GM23338 (cell line): Measurements from ENCODE around the gene HTR3B. TPM values are rescaled to one million over a fixed set of nuclear protein-coding genes. Genes with fewer than 3 reads are reported as not detected.

Source experiments
- ATAC-seq: fragments of 200-7000 bp; cut with Tn5 transposase; 3 replicates; pipeline ENCODE4 v1.9.1; 2020
- DNase-seq: peaks from one replicate; pipeline ENCODE4 v3.0.0-alpha.2; 2015; ENCODE audit warnings: low spot score
- H2AFZ ChIP-seq: fragments of 200-600 bp; sonication (generic); 2 replicates; pipeline ENCODE4 v1.8.0; 2016; ENCODE audit warnings: antibody characterized with exemption, mild to moderate bottlenecking, moderate library complexity
- H3F3A ChIP-seq: fragments of 200-600 bp; sonication (generic); replicated peaks from 2 replicates; pipeline ENCODE4 v1.8.0; 2017; ENCODE audit warnings: antibody characterized with exemption, mixed run types, low read depth
- H3K27ac ChIP-seq: fragments of 200-600 bp; sonication (generic); 2 replicates; pipeline ENCODE4 v1.6.1; 2016; ENCODE audit warnings: low read depth
- H3K27me3 ChIP-seq: fragments of 200-600 bp; sonication (generic); 2 replicates; pipeline ENCODE4 v1.8.0; 2016; ENCODE audit warnings: mild to moderate bottlenecking, mixed run types, moderate library complexity; ENCODE audit not compliant: insufficient read depth
- H3K36me3 ChIP-seq: fragments of 200-600 bp; sonication (generic); 2 replicates; pipeline ENCODE4 v1.8.0; 2016; ENCODE audit warnings: mild to moderate bottlenecking; ENCODE audit not compliant: insufficient read depth
- H3K4me1 ChIP-seq: fragments of 200-600 bp; sonication (generic); 2 replicates; pipeline ENCODE4 v1.8.0; 2016; ENCODE audit warnings: mild to moderate bottlenecking, moderate library complexity; ENCODE audit not compliant: insufficient read depth
- H3K4me2 ChIP-seq: fragments of 200-600 bp; sonication (generic); 2 replicates; pipeline ENCODE4 v1.7.1; 2017; ENCODE audit warnings: mixed run types
- H3K4me3 ChIP-seq: fragments of 200-600 bp; sonication (generic); 2 replicates; pipeline ENCODE4 v1.6.1; 2016; ENCODE audit warnings: mixed run types
- H3K79me2 ChIP-seq: fragments of 200-600 bp; sonication (generic); replicated peaks from 2 replicates; pipeline ENCODE4 v1.8.0; 2017; ENCODE audit warnings: mild to moderate bottlenecking; ENCODE audit not compliant: insufficient read depth
- H3K9me2 ChIP-seq: fragments of 200-600 bp; sonication (generic); 2 replicates; pipeline ENCODE4 v1.8.0; 2017; ENCODE audit not compliant: insufficient read depth
- H4K20me1 ChIP-seq: fragments of 200-600 bp; sonication (generic); replicated peaks from 2 replicates; pipeline ENCODE4 v1.8.0; 2017; ENCODE audit warnings: mild to moderate bottlenecking; ENCODE audit not compliant: insufficient read depth
- H3K27ac Mint-ChIP-seq: 2 replicates; pipeline ENCODE4 v1.8.0; 2020; ENCODE audit warnings: inconsistent platforms, mild to moderate bottlenecking, moderate library complexity, mixed read lengths
- H3K27me3 Mint-ChIP-seq: 3 replicates; pipeline ENCODE4 v1.8.0; 2022; ENCODE audit warnings: low read depth, mild to moderate bottlenecking, moderate library complexity, mixed read lengths, inconsistent platforms; ENCODE audit not compliant: insufficient read depth, poor library complexity
- H3K36me3 Mint-ChIP-seq: 3 replicates; pipeline ENCODE4 v1.8.0; 2021; ENCODE audit warnings: low read depth, mild to moderate bottlenecking, inconsistent platforms, moderate library complexity, mixed read lengths
- H3K4me1 Mint-ChIP-seq: 3 replicates; pipeline ENCODE4 v1.8.0; 2020; ENCODE audit warnings: mild to moderate bottlenecking, inconsistent platforms, mixed read lengths
- H3K4me3 Mint-ChIP-seq: 3 replicates; pipeline ENCODE4 v1.8.0; 2021; ENCODE audit warnings: moderate library complexity, mild to moderate bottlenecking, inconsistent platforms, mixed read lengths
- H3K9me3 Mint-ChIP-seq: 3 replicates; pipeline ENCODE4 v1.8.0; 2020; ENCODE audit warnings: moderate library complexity, mild to moderate bottlenecking, inconsistent platforms, mixed read lengths
- CREB1 ChIP-seq: fragments of 250-450 bp; sonication (Bioruptor Pico); IDR thresholded peaks from 2 replicates; pipeline ENCODE4 v1.5.0; 2020; ENCODE audit warnings: low read depth, mild to moderate bottlenecking, moderate library complexity
- EZH2 ChIP-seq: fragments of 200-600 bp; sonication (generic); IDR thresholded peaks from one replicate; pipeline ENCODE4 v1.8.0; 2017; ENCODE audit warnings: antibody characterized with exemption, mild to moderate bottlenecking, low read depth; ENCODE audit not compliant: unreplicated experiment
- EZH2phosphoT487 ChIP-seq: fragments of 200-600 bp; sonication (generic); IDR thresholded peaks from one replicate; pipeline ENCODE4 v1.8.1; 2018; ENCODE audit warnings: antibody characterized with exemption; ENCODE audit not compliant: unreplicated experiment
- JUNB ChIP-seq: IDR thresholded peaks from one replicate; pipeline ENCODE4 v1.6.1; 2016; ENCODE audit warnings: antibody characterized with exemption; ENCODE audit not compliant: unreplicated experiment
- NANOG ChIP-seq: IDR thresholded peaks from 2 replicates; pipeline ENCODE4 v1.6.1; 2016; ENCODE audit warnings: antibody characterized with exemption, borderline replicate concordance
- POLR2AphosphoS5 ChIP-seq: IDR thresholded peaks from 2 replicates; pipeline ENCODE4 v1.6.1; 2016; ENCODE audit warnings: antibody characterized with exemption, low read depth
- STAT1 ChIP-seq: IDR thresholded peaks from one replicate; pipeline ENCODE4 v1.6.1; 2016; ENCODE audit warnings: antibody characterized with exemption; ENCODE audit not compliant: unreplicated experiment
- ZNF114 ChIP-seq: fragments of 250-450 bp; sonication (Bioruptor Pico); IDR thresholded peaks from 2 replicates; pipeline ENCODE4 v1.5.0; 2020; ENCODE audit warnings: mild to moderate bottlenecking, moderate library complexity
- ZNF331 ChIP-seq: fragments of 250-450 bp; sonication (Bioruptor Pico); IDR thresholded peaks from 2 replicates; pipeline ENCODE4 v1.5.0; 2020; ENCODE audit warnings: low read depth, mild to moderate bottlenecking, moderate library complexity
- polyA plus RNA-seq: library from polyadenylated mRNA; unstranded; fragments of >200 nt; fragmentation: Nextera tagmentation; extraction: Ambion mirVana; gene quantifications from 2 replicates; pipeline ENCODE4 v1.2.1, GENCODE V29; 2016
- total RNA-seq: library from RNA; depleted of rRNA; stranded (reverse); fragments of >200 nt; shearing (Covaris generic); gene quantifications from 2 replicates; pipeline ENCODE4 v1.2.3, GENCODE V29; 2014
- TF ChIP-seq, protein P1 (sequence below), 2 experiments: fragments of 200-600 bp in 1 of 2; sonication (generic) in 1 of 2; conservative IDR thresholded peaks; 2 replicates each; pipeline versions ENCODE4 v1.5.1 to v1.6.1; 2016 to 2017; ENCODE audit warnings: antibody characterized with exemption in 2 of 2, low read depth in 2 of 2, mild to moderate bottlenecking in 2 of 2, moderate library complexity in 1 of 2
- TF ChIP-seq, protein P2 (sequence below): IDR thresholded peaks from 2 replicates; pipeline ENCODE4 v1.6.1; 2016; ENCODE audit warnings: antibody characterized with exemption
- TF ChIP-seq, protein P3 (sequence below): fragments of 250-450 bp; sonication (Bioruptor Pico); IDR thresholded peaks from 2 replicates; pipeline ENCODE4 v1.5.0; 2020; ENCODE audit warnings: mild to moderate bottlenecking, moderate library complexity
- TF ChIP-seq, protein P4 (sequence below): IDR thresholded peaks from one replicate; pipeline ENCODE4 v1.6.1; 2018; ENCODE audit warnings: antibody characterized with exemption; ENCODE audit not compliant: unreplicated experiment

HTR3B gene
- total and polyA plus RNA-seq, 2 experiments from 2014 or later = not detected

DNA sequence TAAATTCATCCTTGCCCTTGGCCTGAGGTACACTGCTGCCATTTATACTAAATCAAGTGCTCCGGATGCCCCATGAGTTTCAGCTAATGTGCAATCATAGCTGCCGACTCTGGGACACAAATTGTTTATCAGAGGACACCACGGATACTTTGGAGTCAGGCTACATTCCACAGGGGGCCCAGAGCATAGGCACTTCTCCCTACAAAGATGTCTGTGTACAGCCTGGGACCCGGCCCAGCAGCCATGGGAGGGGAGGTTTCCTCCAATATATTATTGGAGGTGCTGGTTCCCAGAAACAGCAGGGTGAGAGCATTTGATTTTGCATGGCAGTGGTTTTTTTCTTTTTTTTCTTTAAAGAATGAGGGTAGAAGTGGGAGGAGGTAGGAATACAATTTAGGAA lies 31.3 kb downstream of the HTR3B start:
- Mint-ChIP-seq H3K27me3 (peaks cover 4% of the 10 kb centered on the region), H3K9me3 (no peaks in the 10 kb centered on the region), H3K4me1 (peaks cover 21% of the 10 kb centered on the region), H3K36me3 (no peaks in the 10 kb centered on the region), H3K27ac (no peak overlapping the region), H3K4me3 (no peak overlapping the region)
- H3K36me3 ChIP-seq = no peaks in the 10 kb centered on the region
- no peak overlapping the region; the same call in 1 of the 2 replicates for H2AFZ ChIP-seq
- no peak for ATAC-seq
- no peak for TF ChIP-seq EZH2phosphoT487
- TF ChIP-seq POLR2AphosphoS5 = no peak
- TF ChIP-seq, protein P1, sequence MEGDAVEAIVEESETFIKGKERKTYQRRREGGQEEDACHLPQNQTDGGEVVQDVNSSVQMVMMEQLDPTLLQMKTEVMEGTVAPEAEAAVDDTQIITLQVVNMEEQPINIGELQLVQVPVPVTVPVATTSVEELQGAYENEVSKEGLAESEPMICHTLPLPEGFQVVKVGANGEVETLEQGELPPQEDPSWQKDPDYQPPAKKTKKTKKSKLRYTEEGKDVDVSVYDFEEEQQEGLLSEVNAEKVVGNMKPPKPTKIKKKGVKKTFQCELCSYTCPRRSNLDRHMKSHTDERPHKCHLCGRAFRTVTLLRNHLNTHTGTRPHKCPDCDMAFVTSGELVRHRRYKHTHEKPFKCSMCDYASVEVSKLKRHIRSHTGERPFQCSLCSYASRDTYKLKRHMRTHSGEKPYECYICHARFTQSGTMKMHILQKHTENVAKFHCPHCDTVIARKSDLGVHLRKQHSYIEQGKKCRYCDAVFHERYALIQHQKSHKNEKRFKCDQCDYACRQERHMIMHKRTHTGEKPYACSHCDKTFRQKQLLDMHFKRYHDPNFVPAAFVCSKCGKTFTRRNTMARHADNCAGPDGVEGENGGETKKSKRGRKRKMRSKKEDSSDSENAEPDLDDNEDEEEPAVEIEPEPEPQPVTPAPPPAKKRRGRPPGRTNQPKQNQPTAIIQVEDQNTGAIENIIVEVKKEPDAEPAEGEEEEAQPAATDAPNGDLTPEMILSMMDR (conservative IDR thresholded peaks at IDR 0.05; ENCODE audit: low read depth in 2 of 2) = no peak
- TF ChIP-seq, protein P2, sequence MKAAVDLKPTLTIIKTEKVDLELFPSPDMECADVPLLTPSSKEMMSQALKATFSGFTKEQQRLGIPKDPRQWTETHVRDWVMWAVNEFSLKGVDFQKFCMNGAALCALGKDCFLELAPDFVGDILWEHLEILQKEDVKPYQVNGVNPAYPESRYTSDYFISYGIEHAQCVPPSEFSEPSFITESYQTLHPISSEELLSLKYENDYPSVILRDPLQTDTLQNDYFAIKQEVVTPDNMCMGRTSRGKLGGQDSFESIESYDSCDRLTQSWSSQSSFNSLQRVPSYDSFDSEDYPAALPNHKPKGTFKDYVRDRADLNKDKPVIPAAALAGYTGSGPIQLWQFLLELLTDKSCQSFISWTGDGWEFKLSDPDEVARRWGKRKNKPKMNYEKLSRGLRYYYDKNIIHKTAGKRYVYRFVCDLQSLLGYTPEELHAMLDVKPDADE = no peak
- TF ChIP-seq, protein P3, sequence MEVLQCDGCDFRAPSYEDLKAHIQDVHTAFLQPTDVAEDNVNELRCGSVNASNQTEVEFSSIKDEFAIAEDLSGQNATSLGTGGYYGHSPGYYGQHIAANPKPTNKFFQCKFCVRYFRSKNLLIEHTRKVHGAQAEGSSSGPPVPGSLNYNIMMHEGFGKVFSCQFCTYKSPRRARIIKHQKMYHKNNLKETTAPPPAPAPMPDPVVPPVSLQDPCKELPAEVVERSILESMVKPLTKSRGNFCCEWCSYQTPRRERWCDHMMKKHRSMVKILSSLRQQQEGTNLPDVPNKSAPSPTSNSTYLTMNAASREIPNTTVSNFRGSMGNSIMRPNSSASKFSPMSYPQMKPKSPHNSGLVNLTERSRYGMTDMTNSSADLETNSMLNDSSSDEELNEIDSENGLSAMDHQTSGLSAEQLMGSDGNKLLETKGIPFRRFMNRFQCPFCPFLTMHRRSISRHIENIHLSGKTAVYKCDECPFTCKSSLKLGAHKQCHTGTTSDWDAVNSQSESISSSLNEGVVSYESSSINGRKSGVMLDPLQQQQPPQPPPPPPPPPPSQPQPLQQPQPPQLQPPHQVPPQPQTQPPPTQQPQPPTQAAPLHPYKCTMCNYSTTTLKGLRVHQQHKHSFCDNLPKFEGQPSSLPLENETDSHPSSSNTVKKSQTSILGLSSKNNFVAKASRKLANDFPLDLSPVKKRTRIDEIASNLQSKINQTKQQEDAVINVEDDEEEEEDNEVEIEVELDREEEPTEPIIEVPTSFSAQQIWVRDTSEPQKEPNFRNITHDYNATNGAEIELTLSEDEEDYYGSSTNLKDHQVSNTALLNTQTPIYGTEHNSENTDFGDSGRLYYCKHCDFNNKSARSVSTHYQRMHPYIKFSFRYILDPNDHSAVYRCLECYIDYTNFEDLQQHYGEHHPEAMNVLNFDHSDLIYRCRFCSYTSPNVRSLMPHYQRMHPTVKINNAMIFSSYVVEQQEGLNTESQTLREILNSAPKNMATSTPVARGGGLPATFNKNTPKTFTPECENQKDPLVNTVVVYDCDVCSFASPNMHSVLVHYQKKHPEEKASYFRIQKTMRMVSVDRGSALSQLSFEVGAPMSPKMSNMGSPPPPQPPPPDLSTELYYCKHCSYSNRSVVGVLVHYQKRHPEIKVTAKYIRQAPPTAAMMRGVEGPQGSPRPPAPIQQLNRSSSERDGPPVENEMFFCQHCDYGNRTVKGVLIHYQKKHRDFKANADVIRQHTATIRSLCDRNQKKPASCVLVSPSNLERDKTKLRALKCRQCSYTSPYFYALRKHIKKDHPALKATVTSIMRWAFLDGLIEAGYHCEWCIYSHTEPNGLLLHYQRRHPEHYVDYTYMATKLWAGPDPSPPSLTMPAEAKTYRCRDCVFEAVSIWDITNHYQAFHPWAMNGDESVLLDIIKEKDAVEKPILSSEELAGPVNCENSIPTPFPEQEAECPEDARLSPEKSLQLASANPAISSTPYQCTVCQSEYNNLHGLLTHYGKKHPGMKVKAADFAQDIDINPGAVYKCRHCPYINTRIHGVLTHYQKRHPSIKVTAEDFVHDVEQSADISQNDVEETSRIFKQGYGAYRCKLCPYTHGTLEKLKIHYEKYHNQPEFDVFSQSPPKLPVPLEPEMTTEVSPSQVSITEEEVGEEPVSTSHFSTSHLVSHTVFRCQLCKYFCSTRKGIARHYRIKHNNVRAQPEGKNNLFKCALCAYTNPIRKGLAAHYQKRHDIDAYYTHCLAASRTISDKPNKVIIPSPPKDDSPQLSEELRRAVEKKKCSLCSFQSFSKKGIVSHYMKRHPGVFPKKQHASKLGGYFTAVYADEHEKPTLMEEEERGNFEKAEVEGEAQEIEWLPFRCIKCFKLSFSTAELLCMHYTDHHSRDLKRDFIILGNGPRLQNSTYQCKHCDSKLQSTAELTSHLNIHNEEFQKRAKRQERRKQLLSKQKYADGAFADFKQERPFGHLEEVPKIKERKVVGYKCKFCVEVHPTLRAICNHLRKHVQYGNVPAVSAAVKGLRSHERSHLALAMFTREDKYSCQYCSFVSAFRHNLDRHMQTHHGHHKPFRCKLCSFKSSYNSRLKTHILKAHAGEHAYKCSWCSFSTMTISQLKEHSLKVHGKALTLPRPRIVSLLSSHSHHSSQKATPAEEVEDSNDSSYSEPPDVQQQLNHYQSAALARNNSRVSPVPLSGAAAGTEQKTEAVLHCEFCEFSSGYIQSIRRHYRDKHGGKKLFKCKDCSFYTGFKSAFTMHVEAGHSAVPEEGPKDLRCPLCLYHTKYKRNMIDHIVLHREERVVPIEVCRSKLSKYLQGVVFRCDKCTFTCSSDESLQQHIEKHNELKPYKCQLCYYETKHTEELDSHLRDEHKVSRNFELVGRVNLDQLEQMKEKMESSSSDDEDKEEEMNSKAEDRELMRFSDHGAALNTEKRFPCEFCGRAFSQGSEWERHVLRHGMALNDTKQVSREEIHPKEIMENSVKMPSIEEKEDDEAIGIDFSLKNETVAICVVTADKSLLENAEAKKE = no peak
- TF ChIP-seq JUNB = no peak
- no peak for TF ChIP-seq EZH2
- TF ChIP-seq CREB1 (CRISPR knock-in tag) = no peak
- TF ChIP-seq ZNF331 (CRISPR knock-in tag) = no peak
- TF ChIP-seq ZNF114 (CRISPR knock-in tag) = no peak
- no peak for TF ChIP-seq NANOG
- TF ChIP-seq STAT1 = no peak
- TF ChIP-seq, protein P4, sequence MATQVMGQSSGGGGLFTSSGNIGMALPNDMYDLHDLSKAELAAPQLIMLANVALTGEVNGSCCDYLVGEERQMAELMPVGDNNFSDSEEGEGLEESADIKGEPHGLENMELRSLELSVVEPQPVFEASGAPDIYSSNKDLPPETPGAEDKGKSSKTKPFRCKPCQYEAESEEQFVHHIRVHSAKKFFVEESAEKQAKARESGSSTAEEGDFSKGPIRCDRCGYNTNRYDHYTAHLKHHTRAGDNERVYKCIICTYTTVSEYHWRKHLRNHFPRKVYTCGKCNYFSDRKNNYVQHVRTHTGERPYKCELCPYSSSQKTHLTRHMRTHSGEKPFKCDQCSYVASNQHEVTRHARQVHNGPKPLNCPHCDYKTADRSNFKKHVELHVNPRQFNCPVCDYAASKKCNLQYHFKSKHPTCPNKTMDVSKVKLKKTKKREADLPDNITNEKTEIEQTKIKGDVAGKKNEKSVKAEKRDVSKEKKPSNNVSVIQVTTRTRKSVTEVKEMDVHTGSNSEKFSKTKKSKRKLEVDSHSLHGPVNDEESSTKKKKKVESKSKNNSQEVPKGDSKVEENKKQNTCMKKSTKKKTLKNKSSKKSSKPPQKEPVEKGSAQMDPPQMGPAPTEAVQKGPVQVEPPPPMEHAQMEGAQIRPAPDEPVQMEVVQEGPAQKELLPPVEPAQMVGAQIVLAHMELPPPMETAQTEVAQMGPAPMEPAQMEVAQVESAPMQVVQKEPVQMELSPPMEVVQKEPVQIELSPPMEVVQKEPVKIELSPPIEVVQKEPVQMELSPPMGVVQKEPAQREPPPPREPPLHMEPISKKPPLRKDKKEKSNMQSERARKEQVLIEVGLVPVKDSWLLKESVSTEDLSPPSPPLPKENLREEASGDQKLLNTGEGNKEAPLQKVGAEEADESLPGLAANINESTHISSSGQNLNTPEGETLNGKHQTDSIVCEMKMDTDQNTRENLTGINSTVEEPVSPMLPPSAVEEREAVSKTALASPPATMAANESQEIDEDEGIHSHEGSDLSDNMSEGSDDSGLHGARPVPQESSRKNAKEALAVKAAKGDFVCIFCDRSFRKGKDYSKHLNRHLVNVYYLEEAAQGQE = no peak
- H3K4me2 ChIP-seq = no peak overlapping the region
- H3K9me2 ChIP-seq = peaks cover 6% of the 10 kb centered on the region
- peaks cover 23% of the 10 kb centered on the region for H3K4me1 ChIP-seq
- no peak overlapping the region for H3K4me3 ChIP-seq
- no peaks in the 10 kb centered on the region for H3K27me3 ChIP-seq
- H3K27ac ChIP-seq = no peak overlapping the region
- no peaks in the 10 kb centered on the region for H3F3A ChIP-seq
- no peak for DNase-seq
- no peaks in the 10 kb centered on the region for H4K20me1 ChIP-seq
- H3K79me2 ChIP-seq = no peaks in the 10 kb centered on the region
